GM19372 (cell line): Measurements from ENCODE around the gene KIF5C.

Experiments
- ATAC-seq: cut with Tn5 transposase; IDR thresholded peaks from one replicate; pipeline ENCODE4 v1.9.1; 2021; ENCODE audit warnings: mild to moderate bottlenecking, low read depth, moderate library complexity; ENCODE audit not compliant: unreplicated experiment

KIF5C gene

DNA sequence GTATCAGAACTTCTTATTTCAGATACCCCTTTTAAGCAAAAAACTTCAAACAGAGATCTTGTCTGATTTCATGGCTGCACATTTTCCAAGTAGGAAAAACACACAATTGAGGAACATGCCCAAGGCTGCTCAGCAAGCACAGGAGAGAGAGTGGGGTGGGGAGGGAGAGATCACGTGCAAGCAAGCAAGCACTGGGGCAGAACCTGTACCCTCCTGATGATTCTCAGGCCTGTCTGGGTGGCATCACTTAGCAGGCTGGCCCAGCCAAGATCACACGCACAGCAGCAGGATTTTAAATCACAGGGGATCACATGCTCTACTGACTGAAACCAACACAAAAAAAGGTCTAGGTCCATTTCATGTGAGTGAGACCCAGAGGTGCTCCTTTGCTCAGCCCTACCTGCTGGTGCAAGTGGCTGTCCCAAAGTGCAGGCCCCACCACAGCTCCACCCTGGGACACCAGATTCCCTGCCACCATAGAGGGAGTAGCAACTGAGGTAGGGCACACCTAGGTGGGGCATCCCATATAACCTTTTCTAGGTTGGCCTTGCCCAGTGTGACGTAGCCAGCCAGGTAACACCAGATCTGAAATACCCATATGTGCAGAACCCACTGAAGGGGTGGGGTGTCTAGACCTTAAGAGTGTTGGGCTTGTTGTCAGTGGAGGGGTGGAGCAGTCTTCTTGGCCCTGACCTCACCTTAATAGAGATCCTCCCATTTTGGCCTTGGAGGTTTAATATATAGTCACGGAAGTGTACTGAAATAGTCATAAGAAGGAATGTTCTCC lies 161.7 kb downstream of the KIF5C start:
- ATAC-seq, result no peak

DNA sequence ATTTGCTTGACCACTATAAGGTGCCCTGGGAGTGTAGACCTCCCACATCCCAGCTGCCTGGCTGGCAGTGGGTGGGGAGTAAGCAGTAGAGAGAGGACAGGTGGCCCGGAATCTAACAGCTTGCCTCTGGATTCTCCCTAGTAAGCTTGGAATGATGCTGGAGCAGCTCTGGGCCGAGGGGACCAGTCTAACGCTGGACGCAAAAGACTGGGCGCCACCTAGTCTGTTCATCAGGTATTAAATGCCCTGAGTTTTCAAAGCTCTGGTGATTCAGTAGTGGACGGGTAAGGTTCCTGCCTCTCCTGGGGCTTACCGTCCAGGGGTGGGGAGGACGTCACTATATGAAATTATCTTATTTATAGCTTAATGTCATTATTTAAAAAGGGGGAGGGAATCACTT lies 162.8 kb downstream of the KIF5C start:
- ATAC-seq, result no peak

DNA sequence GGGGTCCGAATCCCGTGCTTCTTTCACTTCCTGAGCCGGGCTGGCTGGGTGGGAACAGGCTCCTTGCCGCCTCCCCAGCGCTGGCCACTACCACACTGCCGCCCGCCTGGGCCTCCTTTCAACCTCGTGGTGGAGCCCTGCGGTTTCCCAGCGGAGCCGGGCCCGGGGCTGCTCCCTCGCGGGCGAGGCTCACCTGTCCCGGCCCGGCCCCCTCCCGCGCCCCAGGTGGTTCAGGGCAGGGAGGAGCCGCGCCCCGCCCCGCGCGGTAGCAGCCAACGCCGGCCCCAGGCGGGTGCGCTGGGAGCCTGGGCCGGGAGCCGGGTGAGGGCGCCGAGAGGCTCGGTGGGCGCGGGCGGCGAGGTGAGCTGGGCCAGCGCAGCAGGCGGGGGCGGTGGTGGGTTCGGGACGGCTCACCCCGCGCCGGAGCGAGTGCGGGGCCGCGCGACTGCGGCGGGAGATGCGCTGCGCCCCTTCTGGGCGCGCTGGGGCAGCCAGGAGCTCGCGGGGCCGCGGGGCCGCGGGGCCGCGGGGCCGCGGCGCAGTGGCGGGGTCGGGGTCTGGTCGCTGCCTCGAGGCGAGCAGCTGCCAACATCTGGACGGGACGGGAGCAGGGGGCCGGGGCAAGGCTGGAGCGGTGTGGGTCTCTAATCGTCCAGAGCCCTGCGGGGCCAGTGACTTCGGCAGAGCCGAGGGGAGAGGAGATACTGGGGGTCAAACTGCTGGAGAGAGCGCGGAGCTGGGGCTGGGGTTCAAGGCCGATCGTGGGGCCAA lies 163.6 kb downstream of the KIF5C start, which contains the start of gene LYPD6B:
TSS of gene LYPD6B (plus strand) at position 258 of the 771 bp plus-strand sequence. CDS start 92,250 bp downstream, outside the sequence.
- peak; percentile 61 for ATAC-seq

DNA sequence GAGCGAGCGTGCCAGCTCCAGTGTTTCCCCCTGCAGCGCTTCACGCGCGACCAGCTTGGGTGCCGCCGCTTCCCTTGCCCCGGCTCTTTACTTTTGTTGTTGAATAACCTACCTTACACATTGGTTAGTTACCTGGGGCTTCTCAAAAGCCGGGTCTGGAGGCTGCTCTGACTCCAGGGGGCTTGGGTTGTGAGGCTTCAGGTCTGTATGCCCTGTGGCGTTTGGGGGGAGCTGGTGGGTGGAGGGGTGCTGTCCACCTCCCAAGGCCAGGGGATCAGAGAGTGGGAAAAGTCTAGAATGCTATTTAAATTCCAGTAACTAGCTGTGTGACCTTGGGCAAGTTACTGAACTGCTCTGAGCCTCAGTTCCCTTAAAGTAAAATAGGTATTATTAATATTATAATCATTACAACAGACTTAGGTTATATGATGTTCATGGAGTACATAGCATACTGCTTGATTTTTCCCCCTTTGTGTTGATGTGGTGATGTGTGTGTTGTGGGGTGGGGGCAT lies 164.2 kb downstream of the KIF5C start:
- ATAC-seq, result no peak

DNA sequence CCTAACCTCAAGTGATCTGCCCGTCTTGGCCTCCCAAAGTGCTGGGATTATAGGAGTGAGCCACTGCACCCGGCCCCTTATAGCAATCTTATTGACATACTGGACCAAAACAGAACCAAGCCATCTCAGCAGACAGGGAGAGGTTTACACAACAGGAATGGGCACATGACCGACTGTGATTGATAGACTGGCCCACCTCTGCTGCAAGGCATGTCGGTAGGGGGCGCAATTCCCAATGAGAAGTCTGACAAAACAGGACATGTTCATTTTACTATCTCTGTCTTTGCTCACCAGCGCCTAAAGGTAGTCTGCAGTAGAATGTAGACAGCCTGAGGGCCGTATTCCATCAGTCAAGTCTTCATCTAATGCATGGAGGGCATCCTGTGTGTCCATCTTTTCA lies 165.4 kb downstream of the KIF5C start:
- ATAC-seq, result no peak

DNA sequence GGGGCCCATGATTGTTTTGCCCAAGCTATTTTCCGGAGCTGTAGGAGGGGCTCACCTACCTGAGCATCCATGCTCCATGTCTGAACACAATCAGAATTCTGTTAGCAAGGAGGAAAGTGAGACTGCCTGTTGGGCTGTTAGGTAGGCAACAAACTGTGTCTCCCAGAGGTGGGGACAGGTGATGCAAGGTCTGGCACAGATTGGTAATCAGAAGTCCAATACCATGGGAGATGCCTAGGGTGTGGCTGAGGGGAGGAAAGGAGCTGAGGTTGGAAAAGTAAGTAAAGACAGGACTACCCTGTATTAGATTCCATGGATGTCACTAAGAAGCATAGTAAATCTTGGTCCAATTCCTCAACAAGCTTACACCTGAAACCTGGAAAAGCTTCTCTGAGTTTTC lies 166.5 kb downstream of the KIF5C start:
- no peak for ATAC-seq

DNA sequence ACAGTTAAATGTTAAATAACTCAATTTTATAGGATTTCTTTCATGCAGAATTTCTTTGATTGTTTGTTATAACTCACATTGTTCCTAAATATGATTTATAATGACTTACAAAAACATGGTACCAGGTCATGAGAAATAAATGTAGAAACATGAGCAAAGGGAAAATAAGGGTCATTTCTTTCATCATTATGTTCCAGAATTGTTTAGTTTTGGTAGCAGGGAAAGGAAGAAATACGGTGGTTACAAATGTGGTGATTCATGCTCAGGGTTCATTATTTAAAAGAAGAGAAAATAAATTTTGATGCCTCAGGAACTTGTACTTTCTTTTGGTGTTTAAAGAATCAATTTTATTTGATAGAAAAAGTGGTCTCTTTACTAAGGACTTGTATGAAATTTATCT lies 167.9 kb downstream of the KIF5C start:
- ATAC-seq, result no peak

DNA sequence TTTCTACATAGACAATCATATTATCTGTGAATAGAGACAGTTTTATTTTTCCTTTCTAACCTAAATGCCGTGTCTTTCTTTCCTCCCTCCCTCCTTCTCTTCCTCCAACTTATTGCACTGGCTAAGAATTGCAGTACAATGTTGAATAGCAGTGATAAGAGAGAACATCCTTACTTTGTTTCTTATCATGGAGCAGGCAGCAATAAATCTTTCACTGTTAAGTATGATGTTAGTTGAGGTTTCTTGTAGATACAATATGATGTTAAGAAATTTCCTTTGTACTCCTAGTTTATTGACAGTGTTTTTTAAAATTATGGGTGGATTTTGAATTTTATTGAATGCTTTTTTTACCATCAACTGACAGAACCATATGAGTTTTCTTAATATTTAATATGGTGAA lies 169.5 kb downstream of the KIF5C start:
- ATAC-seq, result no peak

DNA sequence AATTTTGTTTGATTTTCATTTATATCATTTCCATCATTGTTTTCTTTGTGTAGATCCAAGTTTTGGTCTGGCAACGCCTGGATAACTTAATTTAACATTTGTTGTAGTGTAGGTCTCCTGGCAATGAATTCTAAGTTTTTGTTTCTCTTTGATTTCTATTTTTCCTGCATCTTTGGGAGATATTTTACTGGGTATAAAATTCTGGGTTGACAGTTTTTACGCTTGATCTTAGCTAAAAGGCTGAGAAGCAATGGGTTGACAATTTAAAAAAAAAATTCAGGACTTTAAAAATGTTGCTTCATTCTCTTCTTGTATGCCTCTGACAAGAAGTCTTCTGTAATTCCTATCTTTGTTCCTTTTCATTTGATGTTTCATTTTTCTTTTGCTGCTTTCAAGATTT lies 172.1 kb downstream of the KIF5C start:
- no peak for ATAC-seq

DNA sequence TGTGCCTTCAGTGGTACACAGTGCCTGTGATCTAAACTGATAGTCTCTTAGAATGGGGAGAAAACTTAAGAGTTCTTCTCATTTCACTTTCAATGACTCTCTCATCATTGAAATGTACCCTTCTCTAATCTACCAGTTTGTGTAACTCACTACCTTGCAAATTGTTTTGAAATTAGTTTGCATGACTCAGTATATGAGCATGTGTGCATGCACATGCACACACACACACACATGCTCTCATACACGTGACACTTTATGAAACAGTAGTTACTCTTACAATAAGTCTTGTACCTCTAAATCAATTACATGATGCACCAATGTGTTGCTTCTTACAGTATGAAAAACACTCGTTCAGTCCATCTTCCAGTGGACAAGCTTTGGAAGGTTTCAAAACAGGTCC lies 174.1 kb downstream of the KIF5C start:
- ATAC-seq, result no peak

DNA sequence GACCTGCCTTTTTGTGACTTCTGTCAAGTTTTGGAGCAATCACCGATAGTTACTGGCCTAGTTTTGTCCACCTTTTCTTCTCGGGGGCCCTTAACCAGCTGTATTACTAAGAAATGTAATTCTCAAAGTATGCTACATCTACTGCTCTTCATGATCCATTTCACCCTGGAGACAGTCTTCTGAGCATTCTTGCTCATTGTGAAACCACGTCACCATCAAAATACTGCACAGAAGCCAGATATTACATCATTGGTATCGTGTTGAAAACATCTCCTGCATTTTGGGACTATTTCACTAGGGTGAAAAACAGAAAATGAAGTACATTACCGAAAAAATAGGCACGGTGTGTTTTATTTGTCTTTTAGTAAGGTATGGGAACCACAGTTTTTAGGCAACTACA lies 175.2 kb downstream of the KIF5C start:
- peak; percentile 57 for ATAC-seq

DNA sequence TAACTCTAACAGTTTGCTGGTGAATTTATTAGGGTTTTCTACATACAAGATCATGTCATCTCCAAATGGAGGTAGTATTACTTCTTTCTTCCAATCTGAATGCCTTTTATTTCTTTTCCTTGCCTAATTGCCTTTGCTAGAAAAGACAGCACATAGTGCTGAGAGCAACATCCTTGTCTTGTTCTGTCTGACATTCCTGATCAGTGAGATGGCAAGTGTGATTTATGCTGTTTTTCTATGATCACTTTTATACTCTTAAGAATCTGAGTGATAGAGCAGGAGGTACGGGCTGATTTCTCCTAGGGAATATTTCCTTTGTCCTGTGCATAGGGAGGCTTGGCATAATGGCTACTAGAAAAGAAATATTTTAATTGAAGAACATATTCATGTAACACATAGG lies 180.7 kb downstream of the KIF5C start:
- no peak for ATAC-seq

DNA sequence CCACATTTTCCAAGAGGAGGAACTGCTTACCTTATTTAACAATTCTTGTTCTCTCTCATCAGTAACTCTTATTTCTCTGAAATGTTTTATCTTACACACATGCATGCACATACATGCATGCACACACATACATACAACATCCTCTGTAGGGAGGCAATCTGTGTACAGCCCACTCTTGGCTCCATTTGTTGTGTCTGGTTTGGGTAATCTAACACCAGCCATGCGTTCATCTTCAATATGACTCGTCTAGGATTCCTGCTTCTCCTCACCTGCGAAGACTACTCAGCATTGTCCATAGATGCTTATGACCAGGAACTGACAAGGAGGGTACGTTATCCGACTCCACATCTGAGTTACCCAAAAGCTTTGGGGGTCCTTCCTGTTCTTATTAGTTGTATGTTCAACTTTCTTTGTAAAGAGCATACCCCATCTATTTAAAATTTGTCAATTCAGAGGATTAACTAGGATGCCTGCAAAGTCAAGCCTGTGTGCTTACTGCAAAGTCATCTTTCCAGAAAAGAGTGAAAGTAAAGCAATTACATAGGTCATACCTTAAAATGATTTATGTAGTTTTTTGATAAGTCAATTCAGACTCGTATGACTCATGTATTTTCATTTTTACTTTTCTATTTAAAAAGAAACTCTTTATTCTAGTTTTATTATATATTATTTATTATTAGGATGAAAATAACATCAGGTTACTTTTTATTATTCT lies 181.7 kb downstream of the KIF5C start:
- ATAC-seq, result no peak

DNA sequence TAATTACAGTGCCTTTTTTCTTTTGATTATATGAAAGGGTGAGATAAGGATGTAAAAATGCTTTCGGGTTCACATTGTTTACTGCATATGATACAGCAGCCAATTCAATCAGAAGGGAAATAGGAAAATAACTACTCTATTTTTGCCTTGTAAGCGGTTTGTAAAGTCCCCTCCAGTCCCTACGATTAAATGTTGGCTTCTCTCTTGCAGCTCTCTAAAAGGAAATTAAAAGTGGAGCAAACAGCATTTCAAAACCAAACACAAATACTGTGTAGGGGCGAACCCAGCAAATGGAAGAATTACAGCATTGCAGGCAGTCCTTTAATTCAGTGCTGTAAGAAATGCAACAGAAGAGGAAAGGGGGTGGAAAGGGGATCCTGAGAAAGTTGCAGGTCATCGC lies 182.4 kb downstream of the KIF5C start:
- no peak for ATAC-seq

DNA sequence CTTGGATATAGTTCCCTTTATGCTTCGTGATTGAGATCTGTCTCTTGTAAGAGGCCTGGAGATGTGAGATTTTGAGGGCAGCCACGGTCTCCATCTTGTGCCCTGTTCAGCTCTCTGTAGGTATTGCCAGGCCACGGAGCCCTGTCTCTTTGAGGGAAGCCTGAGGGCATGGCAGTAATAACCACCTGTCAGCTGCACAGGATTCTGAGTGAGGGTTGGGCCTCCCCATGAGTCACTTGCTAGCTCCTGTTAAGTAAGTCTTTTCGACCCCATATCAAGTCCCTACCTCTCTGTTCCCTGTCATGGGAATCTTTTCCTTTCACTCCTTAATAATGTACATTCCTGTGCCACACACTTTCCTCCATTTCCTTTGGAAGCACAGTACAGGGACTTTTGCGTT lies 183.9 kb downstream of the KIF5C start:
- no peak for ATAC-seq

DNA sequence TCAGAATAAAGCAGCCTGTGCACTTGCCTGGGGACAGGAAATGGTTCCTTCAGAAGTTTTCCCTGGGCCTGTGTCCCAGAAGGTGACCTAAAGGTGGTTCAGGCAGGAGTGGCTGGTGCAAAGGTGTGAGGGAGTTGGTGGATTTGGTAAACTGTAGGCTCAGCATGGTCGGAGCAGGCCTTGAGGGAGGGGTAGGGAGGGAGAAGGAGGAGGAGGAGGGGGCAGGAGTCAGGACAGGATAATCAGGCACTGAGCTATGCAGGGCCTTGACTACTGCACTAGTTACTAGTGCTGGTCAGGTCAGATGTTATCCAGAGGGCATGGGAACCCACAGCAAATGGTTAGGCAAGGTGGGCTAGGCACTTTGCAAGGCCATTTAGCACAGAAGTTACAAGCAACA lies 184.8 kb downstream of the KIF5C start:
- ATAC-seq, result no peak

DNA sequence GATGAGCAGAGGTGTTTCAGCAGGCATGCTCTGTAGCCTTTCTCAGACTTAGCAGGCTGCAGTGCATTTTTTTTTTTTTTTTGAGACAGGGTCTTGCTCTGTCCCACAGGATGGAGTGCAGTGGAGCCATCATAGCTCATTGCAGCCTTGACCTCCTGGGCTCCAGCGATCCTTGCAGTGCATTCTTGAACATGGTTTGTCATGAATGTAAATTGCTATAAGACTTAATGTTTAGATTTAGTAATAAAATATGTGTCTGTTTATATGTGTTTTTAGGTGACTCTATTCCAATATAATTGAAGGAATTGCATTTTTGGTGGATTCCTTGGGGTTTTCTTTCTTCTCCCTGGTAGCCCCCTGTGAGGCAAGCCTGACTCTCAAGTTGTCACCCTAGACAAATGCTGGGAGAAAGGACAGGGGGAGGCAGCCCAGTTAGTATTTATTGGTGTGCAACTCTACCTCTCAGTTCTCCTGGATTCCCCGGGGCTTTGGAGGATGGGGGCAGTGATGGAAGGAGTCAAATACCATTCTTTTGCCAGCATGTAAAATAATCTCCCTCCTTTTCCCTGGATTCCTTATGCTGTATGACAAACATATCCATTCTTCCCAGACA lies 186.2 kb downstream of the KIF5C start:
- ATAC-seq, result no peak

DNA sequence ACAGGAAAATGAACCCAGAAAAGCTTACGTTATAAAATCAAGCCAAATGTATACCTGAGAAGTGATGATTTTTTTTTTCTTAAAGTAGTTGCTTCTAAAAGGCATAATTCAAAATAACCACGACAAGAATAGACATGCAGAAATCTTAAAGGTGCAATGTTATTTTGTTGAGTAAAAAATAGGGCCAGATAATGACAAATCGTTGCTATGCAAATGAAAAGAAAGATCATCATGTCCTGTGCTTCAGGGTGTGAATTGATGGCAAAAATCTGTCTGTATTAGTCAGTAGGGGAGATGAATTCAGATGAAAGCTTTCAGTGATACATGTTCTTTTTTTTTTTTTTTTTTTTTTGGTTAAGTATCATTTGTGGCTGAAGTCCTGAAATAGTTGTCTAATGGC lies 187.5 kb downstream of the KIF5C start:
- ATAC-seq, result no peak

DNA sequence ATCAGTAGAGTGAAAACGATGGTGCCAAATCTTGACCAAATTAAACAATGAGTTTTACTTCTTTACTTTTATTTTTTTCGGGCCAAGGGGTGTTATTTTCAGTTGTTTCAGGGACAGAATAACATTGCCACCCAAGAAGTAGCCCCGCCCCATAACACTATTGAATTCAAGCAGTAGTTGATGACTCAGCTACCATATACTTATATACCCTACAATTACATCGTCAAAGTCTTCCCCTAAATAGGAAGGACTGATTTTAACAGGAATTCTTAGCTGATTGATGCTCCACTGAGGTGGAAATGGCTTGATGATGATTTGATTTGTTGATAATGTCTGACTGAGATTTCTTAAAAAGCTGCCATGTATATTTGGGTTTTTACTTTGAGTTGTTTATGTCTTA lies 188.2 kb downstream of the KIF5C start:
- ATAC-seq, result no peak

DNA sequence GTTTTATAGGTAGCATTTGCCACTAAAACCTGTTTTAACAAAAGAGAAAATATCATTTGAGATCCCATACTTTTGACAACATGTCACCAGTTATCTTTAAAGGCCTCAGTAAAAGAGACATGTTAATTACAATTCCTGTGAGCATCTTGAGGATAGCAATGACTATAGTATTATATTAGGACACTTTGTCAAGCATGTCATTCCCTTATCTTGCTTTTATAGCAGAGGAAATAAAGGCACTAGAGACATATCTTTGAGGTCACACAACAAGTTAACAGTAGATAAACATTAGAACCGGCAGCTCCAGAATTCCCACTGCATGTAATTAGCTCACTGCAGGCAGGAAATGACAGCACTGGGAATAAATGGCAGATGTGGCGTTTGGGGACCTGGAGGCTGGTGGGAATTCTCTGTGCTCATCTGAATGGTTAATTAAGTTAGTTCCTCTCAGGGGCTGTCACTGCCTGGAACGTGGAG lies 189.4 kb downstream of the KIF5C start:
- no peak for ATAC-seq
